Pancreas (tissue), 10 donors: Measurements from ENCODE around the gene CTSL. TPM values are rescaled to one million over a fixed set of nuclear protein-coding genes. Genes with fewer than 3 reads are reported as not detected.

Experiments
- ATAC-seq, 4 donors: fragments of 200-7000 bp; cut with Tn5 transposase; one replicate each; pipeline versions ENCODE4 v1.8.0 to v1.9.1; 2020; ENCODE audit warnings: mild to moderate bottlenecking in 4 of 4, moderate library complexity in 4 of 4
- DNase-seq, 6 donors: peaks; one replicate each; pipeline ENCODE4 v3.0.0-alpha.2; 2020
- FAIRE-seq: peaks from 2 replicates; lab custom pipeline; 2012; peaks lifted over from hg19 to GRCh38; lab: Jason Lieb, UNC
- H3K27ac ChIP-seq, 4 donors: fragments of 200-600 bp; sonication (generic); 1 replicate in 3 of 4; 2 replicates in 1 of 4; pipeline versions ENCODE4 v1.5.0 to v1.8.0; 2020
- H3K27me3 ChIP-seq, 4 donors: fragments of 200-600 bp; one replicate each; pipeline ENCODE4 v1.8.0; 2021
- H3K36me3 ChIP-seq, 3 donors: fragments of 200-600 bp; sonication (generic) in 1 of 3; one replicate each; pipeline versions ENCODE4 v1.5.0 to v1.8.0; 2020 to 2021
- H3K4me1 ChIP-seq, 3 donors: fragments of 200-600 bp; one replicate each; pipeline ENCODE4 v1.8.0; 2021
- H3K4me3 ChIP-seq, 4 donors: fragments of 200-600 bp; sonication (generic) in 2 of 4; one replicate each; pipeline versions ENCODE4 v1.5.0 to v1.8.0; 2020 to 2021
- H3K9me3 ChIP-seq, 4 donors: fragments of 200-600 bp; one replicate each; pipeline ENCODE4 v1.8.0; 2021
- WGBS, 2 donors: extraction: QIAGEN DNeasy Blood & Tissue Kit; methylation state at CpG; one replicate each; pipeline ENCODE4 v1.1.7; 2013; 5-methylcytosine and 5-hydroxymethylcytosine counted together
- intact Hi-C, 3 donors: fragments of 100-400 bp; cut with DNase I; formaldehyde crosslinking; loops; one replicate each; pipeline versions ENCODE4 v1.11.1 to v1.14.2; 2022
- polyA plus RNA-seq, 2 donors: library from polyadenylated mRNA; stranded (reverse); fragments of 200-250 nt; gene quantifications; one replicate each; pipeline ENCODE4 v1.2.3, GENCODE V29; 2013
- total RNA-seq, 6 donors: library from RNA; stranded (reverse); fragmentation: NEBNext Ultra II Directional in 4 of 6; extraction: Animal tissue kit (Norgen Biotek cat#: 25700) in 4 of 6; gene quantifications; one replicate each; pipeline versions ENCODE4 v1.2.1 to v1.2.4, GENCODE V29; 2021 to 2023
- TF ChIP-seq, protein P1 (sequence below), 4 donors: fragments of 200-600 bp; sonication (generic) in 3 of 4; IDR thresholded peaks; one replicate each; pipeline versions ENCODE4 v1.5.0 to v1.8.0; 2021; ENCODE audit warnings: antibody characterized with exemption in 4 of 4
- donor health status: healthy with polysubstance abuse.
- donor health status: DM: no; HTN: no; CAD: no; lungs with moderate emphysema.
- donor health status: DM: no; HTN: no; CAD: no.
- donor health status: control.
- donor health status: control.
- donor health status: Bipolar disorder and iron deficiency.
- donor health status: DM: yes; HTN: yes; CAD: no.
- donor health status: DM: no; HTN: no; CAD: no.
- donor health status: DM: no; HTN: no; CAD: no.
- donor health status: DM: yes; HTN: yes; CAD: no.

The CTSL gene
- total and polyA plus RNA-seq, 8 donors, result 33.8 to 67.7 (median 42.6) TPM

DNA sequence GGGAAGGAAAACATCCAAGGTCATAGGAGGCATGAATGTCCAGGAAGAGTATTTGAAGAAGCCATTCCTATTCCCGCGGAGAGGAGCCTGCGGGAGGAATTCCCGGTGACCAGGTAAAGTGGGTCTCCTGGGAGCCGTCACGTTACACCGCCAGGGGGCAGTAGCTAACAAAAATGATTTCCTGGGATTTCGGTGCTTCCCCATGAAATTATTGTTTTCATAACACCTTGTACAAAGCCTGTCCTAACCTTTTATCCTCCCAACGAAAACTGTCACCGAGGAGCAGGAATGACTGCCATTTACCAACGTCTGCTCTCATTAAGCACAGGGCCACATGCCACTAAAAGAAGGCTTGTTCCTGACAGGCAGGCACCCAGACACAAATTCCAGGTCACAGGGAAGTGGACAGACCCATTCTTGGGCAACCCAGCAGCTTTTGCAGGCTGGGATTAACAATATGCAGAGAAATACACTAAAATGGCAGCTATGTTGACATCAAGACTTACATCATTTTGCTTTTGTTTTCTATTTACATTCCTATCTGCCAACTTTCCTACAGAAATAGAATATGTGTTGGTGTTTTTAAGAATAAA, 41.2 kb upstream of the CTSL start:
- Histone ChIP-seq H3K4me1 (peaks cover 6 to 12% (median 8%) of the 10 kb centered on the region in 3 donors), H3K27me3 (no peaks in the 10 kb centered on the region), H3K9me3 (no peaks in the 10 kb centered on the region), H3K36me3 (peaks cover 0 to 35% (median 0%) of the 10 kb centered on the region in 3 donors), H3K4me3 (no peak overlapping the region), H3K27ac (peak overlapping the region in 1 of 4 donors; percentile 22)
- peak in 5 of 6 donors; percentile 57 to 88 (median 76) for DNase-seq
- TF ChIP-seq, protein P1, sequence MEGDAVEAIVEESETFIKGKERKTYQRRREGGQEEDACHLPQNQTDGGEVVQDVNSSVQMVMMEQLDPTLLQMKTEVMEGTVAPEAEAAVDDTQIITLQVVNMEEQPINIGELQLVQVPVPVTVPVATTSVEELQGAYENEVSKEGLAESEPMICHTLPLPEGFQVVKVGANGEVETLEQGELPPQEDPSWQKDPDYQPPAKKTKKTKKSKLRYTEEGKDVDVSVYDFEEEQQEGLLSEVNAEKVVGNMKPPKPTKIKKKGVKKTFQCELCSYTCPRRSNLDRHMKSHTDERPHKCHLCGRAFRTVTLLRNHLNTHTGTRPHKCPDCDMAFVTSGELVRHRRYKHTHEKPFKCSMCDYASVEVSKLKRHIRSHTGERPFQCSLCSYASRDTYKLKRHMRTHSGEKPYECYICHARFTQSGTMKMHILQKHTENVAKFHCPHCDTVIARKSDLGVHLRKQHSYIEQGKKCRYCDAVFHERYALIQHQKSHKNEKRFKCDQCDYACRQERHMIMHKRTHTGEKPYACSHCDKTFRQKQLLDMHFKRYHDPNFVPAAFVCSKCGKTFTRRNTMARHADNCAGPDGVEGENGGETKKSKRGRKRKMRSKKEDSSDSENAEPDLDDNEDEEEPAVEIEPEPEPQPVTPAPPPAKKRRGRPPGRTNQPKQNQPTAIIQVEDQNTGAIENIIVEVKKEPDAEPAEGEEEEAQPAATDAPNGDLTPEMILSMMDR (IDR thresholded peaks at IDR 0.05), result peak; percentile 63 to 81 (median 76)
- intact Hi-C loops, result loop anchor here in 1 of 3 donors (5.0 kb wide), 1 partner anchor 128 kb away; no protein-coding TSS in a partner anchor
- 7 to 10% methylated on average over 11 of the region's 11 CpGs for WGBS, 2 donors
- ATAC-seq, result peak; percentile 63 to 76 (median 74)
- no peak for FAIRE-seq

DNA sequence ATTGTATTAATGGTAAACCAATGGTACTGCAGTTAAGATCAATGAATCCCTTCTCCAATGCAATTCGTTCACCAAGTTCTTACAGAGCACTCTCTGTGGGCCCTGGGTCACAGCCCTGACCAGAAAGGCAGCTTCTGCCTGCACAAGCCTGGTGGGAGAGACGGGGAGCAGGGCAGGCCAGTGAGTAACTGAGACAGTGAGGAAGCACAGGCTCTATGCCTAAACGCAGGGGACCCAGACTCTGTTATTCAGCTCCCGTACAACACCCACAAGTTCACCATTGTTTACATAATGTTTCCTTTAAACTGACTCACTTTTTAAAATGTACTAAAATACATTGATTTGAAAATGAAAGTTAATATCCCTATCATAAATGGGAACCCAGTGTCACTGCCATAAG, 40.5 kb upstream of the CTSL start:
- ATAC-seq, result no peak
- intact Hi-C loops, result loop anchor here in 1 of 3 donors (5.0 kb wide), 1 partner anchor 127 kb away; no protein-coding TSS in a partner anchor
- H3K36me3 ChIP-seq, result peaks cover 0 to 38% (median 0%) of the 10 kb centered on the region in 3 donors

DNA sequence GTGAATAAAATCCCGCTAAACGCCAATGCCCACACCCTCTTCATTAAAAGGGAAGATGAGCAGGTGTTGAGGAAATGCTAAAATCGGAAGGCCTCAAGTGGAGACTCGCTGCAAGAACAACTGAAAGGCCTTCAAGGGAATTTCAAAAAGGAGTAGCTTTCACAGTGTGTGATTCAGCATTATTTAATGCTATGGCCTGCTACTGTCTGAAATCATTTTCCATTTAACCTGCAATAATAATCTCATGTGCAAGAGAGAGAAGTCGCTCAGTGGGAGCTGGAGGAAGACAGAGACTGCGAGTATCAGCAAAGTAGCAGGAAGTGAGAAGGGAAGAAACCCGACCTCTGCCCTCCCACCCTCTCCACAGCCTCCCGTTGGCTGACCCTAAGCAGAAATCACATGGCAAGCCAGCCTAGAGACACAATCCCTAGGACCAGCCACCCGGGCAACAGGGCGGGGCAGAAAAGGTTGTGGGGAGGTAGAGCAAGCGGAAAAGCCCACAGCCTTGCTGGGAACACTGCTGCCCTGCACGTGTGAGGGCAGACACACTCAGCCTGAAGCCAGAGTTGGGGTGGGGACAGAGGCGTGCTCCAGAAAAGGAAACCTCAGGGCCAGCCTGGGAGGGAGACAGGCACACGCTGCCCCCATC, 39.9 kb upstream of the CTSL start:
- DNase-seq, result no peak

More for the DNA sequence above, 40.5 kb upstream of the CTSL start:
- Histone ChIP-seq H3K4me1 (peaks cover 6 to 12% (median 8%) of the 10 kb centered on the region in 3 donors), H3K9me3 (no peaks in the 10 kb centered on the region), H3K27ac (peak overlapping the region in 1 of 4 donors; percentile 5), H3K27me3 (no peaks in the 10 kb centered on the region), H3K4me3 (no peak overlapping the region)
- TF ChIP-seq, protein P1 (IDR thresholded peaks at IDR 0.05), result no peak
- no peak for DNase-seq
- WGBS, 2 donors, result 77 to 79% methylated on average over 4 of the region's 4 CpGs
- no peak for FAIRE-seq

DNA sequence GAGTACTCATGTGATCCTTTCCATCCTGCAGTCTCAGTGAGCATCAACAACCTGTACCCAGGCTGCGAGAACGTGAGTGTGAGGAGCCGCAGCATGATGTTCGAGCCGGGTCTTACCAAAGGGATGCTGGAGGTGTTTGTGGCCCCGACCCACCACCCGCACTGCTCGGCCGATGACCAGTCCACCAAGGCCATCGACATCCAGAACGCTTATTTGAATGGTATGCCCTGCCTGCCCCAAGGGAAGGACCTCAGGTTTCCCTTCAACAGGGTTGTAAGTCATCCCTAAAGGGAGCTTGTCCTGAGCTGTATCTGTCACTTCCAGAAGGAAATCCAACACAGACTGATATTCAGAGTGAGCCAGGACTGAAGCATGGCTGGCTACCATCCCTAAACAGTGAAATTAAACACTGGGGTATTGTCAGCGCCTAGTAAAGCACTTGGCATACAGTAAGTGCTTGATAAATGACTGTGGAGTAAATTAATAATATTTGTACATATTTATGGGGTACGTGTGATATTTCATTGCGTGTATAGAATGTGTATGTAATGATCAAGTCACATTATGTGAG, 39.3 kb upstream of the CTSL start:
- intact Hi-C loops, result loop anchor here in 1 of 3 donors (5.0 kb wide), 1 partner anchor 126 kb away; no protein-coding TSS in a partner anchor
- FAIRE-seq, result no peak
- TF ChIP-seq, protein P1 (IDR thresholded peaks at IDR 0.05), result no peak
- Histone ChIP-seq H3K36me3 (peaks cover 0 to 33% (median 0%) of the 10 kb centered on the region in 3 donors), H3K4me3 (no peak overlapping the region), H3K27ac (no peak overlapping the region), H3K27me3 (no peaks in the 10 kb centered on the region), H3K4me1 (peaks cover 6 to 12% (median 8%) of the 10 kb centered on the region in 3 donors), H3K9me3 (no peaks in the 10 kb centered on the region)
- ATAC-seq, result no peak
- 95% methylated on average over 14 of the region's 14 CpGs for WGBS, 2 donors
- DNase-seq, result no peak

More for the DNA sequence above, 39.9 kb upstream of the CTSL start:
- Histone ChIP-seq H3K27me3 (no peaks in the 10 kb centered on the region), H3K4me3 (no peak overlapping the region), H3K9me3 (no peaks in the 10 kb centered on the region), H3K4me1 (peaks cover 6 to 12% (median 8%) of the 10 kb centered on the region in 3 donors), H3K27ac (peak overlapping the region in 1 of 4 donors; percentile 5), H3K36me3 (peaks cover 0 to 38% (median 0%) of the 10 kb centered on the region in 3 donors)
- intact Hi-C loops, result loop anchor here in 1 of 3 donors (5.0 kb wide), 1 partner anchor 126 kb away; no protein-coding TSS in a partner anchor
- 82 to 84% methylated on average over 14 of the region's 14 CpGs for WGBS, 2 donors
- TF ChIP-seq, protein P1 (IDR thresholded peaks at IDR 0.05), result no peak
- FAIRE-seq (no peak), ATAC-seq (peak in 2 of 4 donors; percentile 15 to 40)
